Activated CD8-positive, alpha-beta memory T cell treated with anti-CD3 and anti-CD28 coated beads for 24 hours (primary cell): ENCODE results near the gene AGPAT4.
A peak's percentile ranks its signal among the peaks of the same experiment; 100 is the strongest.
"Not testable (repeated sequence)": the region's sequence is repeated elsewhere in the genome, so short reads cannot be mapped to it uniquely, and the experiment has no call there.

Source experiments
- DNase-seq: peaks from one replicate; pipeline ENCODE4 v3.0.0-alpha.2; 2020

The AGPAT4 gene

DNA sequence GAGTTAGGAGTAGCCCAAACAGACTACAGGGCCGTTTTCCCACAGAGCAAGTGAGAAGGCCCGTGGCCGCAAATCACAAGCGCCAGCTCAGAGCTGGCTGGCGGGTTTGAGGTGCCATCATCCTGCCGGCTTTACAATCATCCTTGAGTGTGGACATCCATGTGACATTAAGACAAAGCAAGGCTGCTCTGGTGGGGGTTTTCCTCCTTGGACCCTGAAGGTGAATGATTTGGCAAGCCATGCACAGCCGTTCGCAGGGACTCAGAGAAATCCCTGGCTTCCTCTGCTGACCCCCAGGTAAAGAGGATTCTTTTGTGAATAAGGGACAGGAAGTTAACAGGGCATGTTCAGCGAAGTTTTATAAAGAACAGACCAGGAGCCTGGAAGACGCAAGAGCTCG, 137.2 kb downstream of the AGPAT4 start:
- peak; percentile 17 for DNase-seq

- no peak for DNase-seq
Measured at GRCh38 chr6:161135695-161136591, 137.9 kb downstream of the AGPAT4 start.

DNA sequence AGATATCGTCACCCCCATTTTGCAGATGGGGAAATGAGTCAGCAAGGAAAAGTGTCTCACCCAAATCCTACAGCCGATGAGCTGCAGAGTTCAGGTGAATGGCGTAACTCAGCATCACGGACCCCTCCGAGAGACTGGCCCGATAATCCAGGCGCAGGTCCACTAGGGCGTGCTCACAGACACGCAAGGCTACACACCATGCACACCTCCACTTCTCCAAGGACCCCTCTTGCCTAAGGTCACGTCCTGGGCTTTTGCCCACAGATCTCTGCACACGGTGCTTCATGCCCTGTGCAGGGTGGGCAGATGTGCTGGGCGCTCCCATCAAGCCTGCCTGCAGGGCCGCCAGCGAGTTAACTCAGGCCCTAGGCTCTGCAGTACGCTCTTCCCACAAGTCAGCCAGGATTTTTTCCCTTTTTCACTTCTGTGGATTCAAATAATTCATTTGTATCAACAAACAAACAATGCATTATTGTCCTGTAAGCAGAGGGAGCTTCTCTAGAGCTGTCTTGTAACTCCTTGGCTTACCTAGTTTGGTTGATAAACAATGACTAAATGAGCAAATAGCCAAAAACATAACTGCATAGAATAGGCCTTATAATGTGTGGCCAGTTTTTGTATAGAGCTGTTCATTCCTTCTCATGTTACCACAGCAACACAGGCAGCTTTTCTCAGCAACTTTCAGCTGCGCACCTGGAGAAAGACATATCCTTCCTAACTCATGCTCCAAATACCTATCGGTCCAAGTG, 139.1 kb downstream of the AGPAT4 start:
- no peak for DNase-seq

- DNase-seq = no peak
Measured at GRCh38 chr6:161133963-161134362, 139.9 kb downstream of the AGPAT4 start.

DNA sequence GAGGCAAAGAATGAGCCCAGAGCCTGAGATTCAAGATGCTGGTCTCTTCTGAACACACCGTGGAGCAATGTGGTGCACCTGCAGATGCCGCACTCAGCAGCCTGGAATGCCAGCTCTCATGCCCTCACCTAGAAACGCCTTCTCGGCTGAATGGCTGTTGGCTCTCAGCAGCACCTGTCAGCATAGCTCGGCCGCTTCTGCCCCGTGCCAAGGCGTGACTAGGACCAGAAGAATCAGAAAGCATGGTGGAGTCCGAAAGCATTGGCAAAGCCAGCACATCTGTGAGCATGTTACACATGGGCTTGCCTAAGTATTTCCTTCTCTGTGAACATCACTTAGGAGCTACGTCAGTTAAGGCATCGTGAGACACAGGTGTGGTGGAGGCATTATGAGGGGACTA, 141.5 kb downstream of the AGPAT4 start:
- no peak for DNase-seq

DNA sequence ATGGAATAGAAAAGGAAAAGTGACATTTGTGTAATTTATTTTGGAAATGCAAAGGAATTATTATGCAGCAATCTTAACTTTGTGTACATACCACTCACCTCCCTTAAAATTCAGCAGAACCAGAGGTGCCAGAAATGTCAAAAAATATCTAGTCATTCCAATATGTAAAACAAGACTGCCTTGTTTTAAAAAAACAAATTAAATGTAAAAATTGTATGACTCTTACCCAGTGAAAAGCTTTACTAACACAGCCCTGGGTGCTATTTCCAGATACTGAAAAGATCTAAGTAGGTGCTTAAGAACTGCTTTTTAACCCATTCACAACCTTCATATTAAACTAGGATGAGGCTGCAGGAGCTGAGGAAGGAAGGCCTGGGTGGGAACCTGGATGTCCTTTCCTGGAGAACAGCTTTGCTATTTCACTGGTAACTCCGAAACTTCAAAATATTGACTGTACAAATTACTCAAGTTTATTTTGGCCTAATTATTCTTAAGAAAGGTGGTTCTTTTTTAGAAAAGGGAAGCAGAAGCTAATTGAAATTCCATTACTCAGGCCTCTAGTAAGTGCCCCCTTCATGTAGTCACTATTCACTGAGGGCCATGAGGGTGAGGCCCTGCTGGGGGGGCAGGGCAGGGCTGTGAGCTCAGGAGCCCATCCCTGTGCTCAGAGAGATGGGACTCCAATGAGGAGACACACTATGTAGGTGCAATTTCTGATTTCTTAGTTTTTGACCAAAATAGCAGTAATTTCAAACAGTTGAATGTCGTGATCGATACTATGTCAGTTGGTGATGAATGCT, 142.7 kb downstream of the AGPAT4 start:
- no peak for DNase-seq

- no peak for DNase-seq
Measured at GRCh38 chr6:161130541-161130940, 143.3 kb downstream of the AGPAT4 start.

- DNase-seq = no peak
Measured at GRCh38 chr6:161128680-161129196, 145.1 kb downstream of the AGPAT4 start.

GRCh38 chr6:161128230-161128629, 145.6 kb downstream of the AGPAT4 start:
- no peak for DNase-seq

DNA sequence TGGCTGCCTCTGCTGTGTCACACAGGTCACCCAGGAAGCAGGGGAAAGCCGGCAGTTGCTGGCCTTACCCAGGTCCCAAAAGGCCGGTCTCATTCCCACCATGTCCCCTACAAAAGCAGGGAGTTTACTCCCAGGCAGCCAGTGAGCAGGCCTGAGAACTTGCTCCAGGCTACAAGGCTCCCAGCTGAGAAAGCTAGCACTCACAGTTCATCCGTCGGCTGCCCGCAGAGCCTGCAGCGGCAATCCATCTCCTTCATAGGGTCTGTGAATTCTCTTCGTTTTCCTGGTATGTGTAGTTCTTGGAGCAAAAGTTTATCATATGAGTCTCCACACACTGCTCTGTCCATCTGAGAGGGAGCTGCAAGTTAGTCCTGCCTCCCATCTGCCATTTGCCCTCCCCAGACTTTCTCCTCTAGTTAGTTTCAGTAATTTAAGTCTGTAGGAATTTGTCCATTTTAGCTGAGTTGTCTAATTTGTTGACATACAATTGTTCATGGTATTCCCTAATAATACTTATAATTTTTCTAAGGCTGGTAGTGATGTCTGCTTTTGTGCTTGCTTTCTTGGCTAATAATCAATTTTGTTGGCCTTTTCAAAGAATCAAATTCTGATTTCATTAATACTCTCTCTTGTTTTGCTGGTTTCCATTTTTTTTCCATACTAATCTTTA, 146.7 kb downstream of the AGPAT4 start:
- DNase-seq = no peak

- DNase-seq = no peak
Measured at GRCh38 chr6:161125591-161125990, 148.3 kb downstream of the AGPAT4 start.

DNA sequence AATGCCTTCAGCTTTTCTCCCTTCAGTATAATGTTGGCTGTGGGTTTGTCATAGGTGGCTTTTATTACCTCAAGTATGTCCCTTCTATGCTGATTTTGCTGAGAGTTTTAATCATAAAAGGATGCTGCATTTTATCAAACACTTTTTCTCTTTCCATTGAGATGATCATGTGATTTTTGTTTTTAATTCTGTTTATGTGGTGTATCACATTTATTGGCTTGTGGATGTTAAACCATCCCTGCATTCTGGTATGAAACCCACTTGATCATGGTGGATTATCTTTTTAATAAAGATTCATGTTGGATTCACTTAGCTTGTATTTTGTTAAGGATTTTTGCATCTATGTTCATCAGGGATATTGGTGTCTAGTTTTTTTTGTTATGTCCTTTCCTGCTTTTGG, 150.5 kb downstream of the AGPAT4 start:
- not testable (repeated sequence) for DNase-seq

DNA sequence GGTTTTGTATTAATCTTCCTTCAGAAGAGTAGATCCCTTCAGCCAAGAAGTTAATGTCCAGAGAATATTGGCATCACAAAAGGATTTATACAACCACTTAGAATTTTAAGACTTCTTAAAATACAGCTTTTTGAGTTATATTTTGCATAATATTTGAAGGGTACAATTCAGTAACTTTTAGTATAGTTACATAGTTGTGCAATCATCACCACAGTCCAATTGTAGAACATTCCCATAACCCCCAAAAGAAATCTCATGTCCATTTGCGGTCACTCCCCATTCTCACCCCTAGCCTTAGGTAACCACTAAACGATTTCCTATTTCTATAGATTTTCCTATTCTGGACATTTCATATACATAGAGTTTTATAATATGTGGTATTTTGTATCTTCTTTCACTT, 155.9 kb downstream of the AGPAT4 start:
- DNase-seq = no peak

- no peak for DNase-seq
Measured at GRCh38 chr6:161117308-161117707, 156.6 kb downstream of the AGPAT4 start.

GRCh38 chr6:161116554-161116953, 157.3 kb downstream of the AGPAT4 start:
- DNase-seq = no peak

DNA sequence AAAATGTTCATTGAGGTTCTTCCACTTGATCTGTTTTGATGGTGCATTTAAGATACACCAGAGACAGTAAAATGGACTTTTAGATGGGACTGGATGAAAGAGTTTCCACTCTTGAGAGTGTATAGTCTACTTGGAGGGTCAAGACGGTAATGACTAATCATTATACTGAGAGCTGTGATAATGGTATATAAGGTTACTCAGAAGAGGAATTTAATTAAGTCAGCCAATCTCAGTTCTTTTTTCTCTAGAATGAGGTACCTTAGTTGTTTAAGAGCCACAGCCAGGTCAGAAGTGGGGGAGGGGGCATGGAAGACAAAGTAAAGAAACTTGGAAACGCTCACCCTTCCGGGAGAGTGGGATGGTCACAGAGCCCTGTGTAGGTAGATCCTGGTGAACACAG, 158.4 kb downstream of the AGPAT4 start:
- DNase-seq = no peak

- no peak for DNase-seq
Measured at GRCh38 chr6:161111261-161111660, 162.6 kb downstream of the AGPAT4 start.

DNA sequence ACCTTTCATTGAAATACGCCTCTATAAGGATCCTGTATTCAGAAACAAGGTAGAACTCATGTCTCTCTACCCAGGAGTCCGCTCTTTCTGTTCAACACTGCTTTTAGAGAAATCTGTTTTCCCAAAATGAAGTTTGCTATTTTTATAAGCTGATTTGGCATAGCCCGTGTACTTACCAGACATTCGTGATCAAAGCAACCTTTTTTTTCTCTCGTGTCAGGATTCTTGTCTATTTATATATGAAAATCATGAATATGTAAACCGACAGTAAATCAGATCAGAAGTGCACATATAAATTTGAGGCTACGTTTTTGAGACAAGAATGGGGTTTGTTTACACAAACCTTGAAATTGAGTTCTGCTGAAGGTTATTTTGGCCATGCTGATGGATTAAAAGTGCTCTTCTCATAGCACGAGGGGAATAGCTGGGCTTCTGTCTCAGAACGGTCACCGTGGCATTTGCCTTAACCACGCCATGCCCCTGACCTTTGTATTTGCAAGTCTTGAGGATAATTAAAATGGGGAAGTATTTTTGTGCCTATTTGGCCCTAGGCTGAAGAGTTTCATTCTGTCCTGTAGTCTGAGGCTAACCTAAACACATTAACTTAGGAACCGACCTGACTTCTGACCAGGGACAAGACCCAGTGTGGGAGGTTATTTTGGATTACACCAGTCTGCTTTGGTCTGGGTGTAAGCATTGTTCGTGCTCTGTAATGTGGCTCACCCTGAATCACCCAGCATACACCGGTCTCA, 163.7 kb downstream of the AGPAT4 start:
- no peak for DNase-seq

- no peak for DNase-seq
Measured at GRCh38 chr6:161109366-161109765, 164.5 kb downstream of the AGPAT4 start.

DNA sequence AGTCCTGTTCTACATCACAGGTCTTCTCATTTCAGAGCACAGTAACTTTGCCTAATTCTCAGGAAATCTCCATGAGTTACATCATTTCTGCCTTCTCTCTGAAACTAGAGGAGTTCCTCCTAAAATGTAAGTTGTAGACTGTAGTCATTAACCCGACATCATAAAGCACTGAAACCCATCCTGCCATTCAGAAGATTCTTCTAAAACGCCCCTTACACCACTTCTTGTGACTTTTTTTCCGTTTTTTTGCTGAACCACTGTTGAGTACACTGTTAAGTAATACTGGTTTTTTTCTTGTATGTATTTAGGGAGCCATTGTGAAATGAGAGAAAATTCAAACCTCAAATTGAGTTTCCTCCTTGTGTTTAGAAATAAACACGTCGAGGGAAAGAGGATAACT, 164.9 kb downstream of the AGPAT4 start:
- DNase-seq = no peak
